K562 (cell line): ENCODE data around the gene MYL12A. TPM values are rescaled to one million over a fixed set of nuclear protein-coding genes. Genes with fewer than 3 reads are reported as not detected.

Experiments used
- CHD2 ChIP-seq: IDR thresholded peaks from 2 replicates; pipeline ENCODE4 v1.6.1; 2011; ENCODE audit warnings: low read depth, low read length
- COPS2 ChIP-seq: fragments of 450-650 bp; conservative IDR thresholded peaks from 2 replicates; pipeline ENCODE4 v1.6.1; 2016; ENCODE audit warnings: mild to moderate bottlenecking, moderate library complexity
- E2F5 ChIP-seq: sonication (generic); formaldehyde crosslinking; IDR thresholded peaks from 2 replicates; pipeline ENCODE4 v1.8.0; 2022; ENCODE audit warnings: mild to moderate bottlenecking, missing genetic modification reagents
- EP400 ChIP-seq: fragments of 450-650 bp; IDR thresholded peaks from 2 replicates; pipeline ENCODE4 v1.6.1; 2017; ENCODE audit warnings: antibody characterized with exemption, mild to moderate bottlenecking, moderate library complexity
- FOXA3 ChIP-seq, 2 experiments: fragments of 450-650 bp in 1 of 2; sonication (generic) in 1 of 2; formaldehyde crosslinking; IDR thresholded peaks in 1 of 2; conservative IDR thresholded peaks in 1 of 2; 2 replicates each; pipeline versions ENCODE4 v1.4.0 to v1.8.0; 2020 to 2022; ENCODE audit warnings: mild to moderate bottlenecking in 2 of 2, missing genetic modification reagents in 1 of 2
- HIVEP1 ChIP-seq: fragments of 250-450 bp; sonication (Bioruptor Pico); IDR thresholded peaks from 2 replicates; pipeline ENCODE4 v1.4.0; 2020; ENCODE audit warnings: mild to moderate bottlenecking
- HNRNPUL1 ChIP-seq: fragments of 200-400 bp; formaldehyde crosslinking; IDR thresholded peaks from 2 replicates; pipeline ENCODE4 v1.6.1; 2017; ENCODE audit warnings: low read length
- MAFG ChIP-seq: fragments of 450-650 bp; conservative IDR thresholded peaks from 2 replicates; pipeline ENCODE4 v1.6.1; 2016; ENCODE audit warnings: missing genetic modification characterization, missing compliant biosample characterization
- POLR2A ChIP-seq: fragments of 450-650 bp; conservative IDR thresholded peaks from 2 replicates; pipeline ENCODE4 v1.6.1; 2016
- SIN3A ChIP-seq, 2 experiments: fragments of 150-350 bp in 1 of 2; IDR thresholded peaks; 2 replicates each; pipeline ENCODE4 v1.6.1; 2011 to 2016; ENCODE audit warnings: borderline replicate concordance in 2 of 2, low read depth in 2 of 2, low read length in 2 of 2, mild to moderate bottlenecking in 2 of 2, moderate library complexity in 2 of 2; ENCODE audit not compliant: control insufficient read depth in 1 of 2
- SMAD2 ChIP-seq: fragments of 150-350 bp; IDR thresholded peaks from 2 replicates; pipeline ENCODE4 v1.6.1; 2014; ENCODE audit warnings: low read depth, mild to moderate bottlenecking, low read length
- SMAD3 ChIP-seq: fragments of 450-650 bp; formaldehyde crosslinking; conservative IDR thresholded peaks from 2 replicates; pipeline ENCODE4 v1.4.0; 2020; ENCODE audit warnings: mild to moderate bottlenecking
- SNRNP70 ChIP-seq: fragments of 200-400 bp; formaldehyde crosslinking; optimal IDR thresholded peaks from 2 replicates; pipeline ENCODE3; 2017; ENCODE audit warnings: low read depth, low read length
- XRCC4 ChIP-seq: IDR thresholded peaks from one replicate; pipeline ENCODE4 v1.6.1; 2011; ENCODE audit not compliant: insufficient read depth, insufficient read length; ENCODE audit errors: extremely low read depth
- ZNF445 ChIP-seq: fragments of 250-450 bp; sonication (Bioruptor Pico); IDR thresholded peaks from 2 replicates; pipeline ENCODE4 v1.4.0; 2020; ENCODE audit warnings: low read depth, mild to moderate bottlenecking, moderate library complexity
- ZNF764 ChIP-seq: fragments of 250-450 bp; sonication (Bioruptor Pico); IDR thresholded peaks from 2 replicates; pipeline ENCODE4 v1.4.0; 2020; ENCODE audit warnings: low read depth, mild to moderate bottlenecking, moderate library complexity
- polyA plus RNA-seq, 8 experiments: library from polyadenylated mRNA; depleted of rRNA in 4 of 8; stranded (reverse) in 5 of 8; unstranded in 3 of 8; fragments of >200 nt; fragmentation: Nextera tagmentation in 2 of 8; fragmentation: Illumina TruSeq in 1 of 8; extraction: Ambion mirVana in 2 of 8; extraction: Trizol in 1 of 8; gene quantifications; 2 replicates each; pipeline versions ENCODE4 v1.2.1 to v1.2.3, GENCODE V29; 2011 to 2014; ENCODE audit warnings: inconsistent platforms in 1 of 8, missing spikeins in 1 of 8
- total RNA-seq, 7 experiments: library from RNA; depleted of rRNA in 6 of 7; stranded (reverse); fragments of >200 nt in 6 of 7; fragmentation: Illumina TruSeq in 2 of 7; extraction: Trizol in 2 of 7; gene quantifications; 2 replicates each; pipeline versions ENCODE4 v1.2.1 to v1.2.3, GENCODE V29; 2011 to 2021; ENCODE audit warnings: low replicate concordance in 1 of 7
- TF ChIP-seq, protein P1 (sequence below): fragments of 250-450 bp; sonication (Bioruptor Pico); IDR thresholded peaks from 2 replicates; pipeline ENCODE4 v1.8.0; 2022; ENCODE audit warnings: inconsistent platforms, mild to moderate bottlenecking, moderate library complexity, borderline replicate concordance
- TF ChIP-seq, protein P2 (sequence below): sonication (generic); formaldehyde crosslinking; IDR thresholded peaks from 2 replicates; pipeline ENCODE4 v1.8.1; 2023; ENCODE audit warnings: missing genetic modification reagents, mild to moderate bottlenecking, borderline replicate concordance
- TF ChIP-seq, protein P3 (sequence below): IDR thresholded peaks from 3 replicates; pipeline ENCODE4 v1.6.1; 2011; ENCODE audit warnings: borderline replicate concordance, mild to moderate bottlenecking; ENCODE audit not compliant: insufficient read length, insufficient read depth

Gene MYL12A
- total and polyA plus RNA-seq, 9 of the 15 experiments (the other 6 are each of a cell fraction or from before 2014, with no cell fraction given), result 308 to 1,031 (median 559) TPM

DNA sequence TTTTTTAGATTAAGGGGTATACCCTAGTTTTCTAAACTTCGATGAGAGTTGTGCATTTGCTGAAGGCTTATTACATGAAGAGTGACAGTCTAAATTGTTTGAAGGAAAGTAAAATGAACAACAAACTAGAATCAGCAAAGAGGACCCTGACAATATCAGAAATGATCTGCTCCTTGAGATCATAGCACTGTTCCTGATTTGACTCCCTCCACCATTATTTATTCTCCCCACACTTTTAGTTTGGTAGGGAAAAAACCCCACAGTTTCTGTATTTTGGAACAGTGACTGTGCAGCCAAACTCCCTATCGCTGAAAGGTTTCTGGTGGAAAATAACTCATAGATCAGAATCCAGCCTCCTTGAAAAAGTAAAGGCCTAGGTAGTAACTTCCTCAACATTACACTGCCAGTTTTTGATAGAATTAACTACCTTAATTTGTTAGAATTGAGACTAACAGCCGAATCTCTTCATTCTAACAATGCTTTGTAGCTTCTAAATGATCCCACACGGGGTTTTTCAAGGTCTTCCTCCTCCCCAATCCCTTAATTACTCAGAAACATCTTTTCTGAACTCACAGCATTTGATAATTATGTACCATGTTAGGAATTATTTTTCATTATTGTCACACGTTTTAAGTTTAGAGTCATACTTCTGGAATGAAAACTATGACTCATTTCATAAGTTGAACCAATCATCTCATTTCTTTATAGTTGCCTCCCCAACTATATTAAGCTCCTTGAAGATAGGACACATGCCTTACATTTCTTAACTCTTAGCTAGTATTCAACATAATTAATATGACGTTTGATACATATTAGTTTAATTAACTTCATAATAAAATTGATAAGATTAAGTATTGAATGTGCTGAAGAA is 2.9 kb downstream of the MYL12A start (continued):
- TF ChIP-seq ZNF445 (CRISPR knock-in tag), result no peak
- TF ChIP-seq, protein P1, sequence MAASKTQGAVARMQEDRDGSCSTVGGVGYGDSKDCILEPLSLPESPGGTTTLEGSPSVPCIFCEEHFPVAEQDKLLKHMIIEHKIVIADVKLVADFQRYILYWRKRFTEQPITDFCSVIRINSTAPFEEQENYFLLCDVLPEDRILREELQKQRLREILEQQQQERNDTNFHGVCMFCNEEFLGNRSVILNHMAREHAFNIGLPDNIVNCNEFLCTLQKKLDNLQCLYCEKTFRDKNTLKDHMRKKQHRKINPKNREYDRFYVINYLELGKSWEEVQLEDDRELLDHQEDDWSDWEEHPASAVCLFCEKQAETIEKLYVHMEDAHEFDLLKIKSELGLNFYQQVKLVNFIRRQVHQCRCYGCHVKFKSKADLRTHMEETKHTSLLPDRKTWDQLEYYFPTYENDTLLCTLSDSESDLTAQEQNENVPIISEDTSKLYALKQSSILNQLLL (CRISPR knock-in tag), result no peak
- no peak for TF ChIP-seq EP400
- TF ChIP-seq, protein P2, sequence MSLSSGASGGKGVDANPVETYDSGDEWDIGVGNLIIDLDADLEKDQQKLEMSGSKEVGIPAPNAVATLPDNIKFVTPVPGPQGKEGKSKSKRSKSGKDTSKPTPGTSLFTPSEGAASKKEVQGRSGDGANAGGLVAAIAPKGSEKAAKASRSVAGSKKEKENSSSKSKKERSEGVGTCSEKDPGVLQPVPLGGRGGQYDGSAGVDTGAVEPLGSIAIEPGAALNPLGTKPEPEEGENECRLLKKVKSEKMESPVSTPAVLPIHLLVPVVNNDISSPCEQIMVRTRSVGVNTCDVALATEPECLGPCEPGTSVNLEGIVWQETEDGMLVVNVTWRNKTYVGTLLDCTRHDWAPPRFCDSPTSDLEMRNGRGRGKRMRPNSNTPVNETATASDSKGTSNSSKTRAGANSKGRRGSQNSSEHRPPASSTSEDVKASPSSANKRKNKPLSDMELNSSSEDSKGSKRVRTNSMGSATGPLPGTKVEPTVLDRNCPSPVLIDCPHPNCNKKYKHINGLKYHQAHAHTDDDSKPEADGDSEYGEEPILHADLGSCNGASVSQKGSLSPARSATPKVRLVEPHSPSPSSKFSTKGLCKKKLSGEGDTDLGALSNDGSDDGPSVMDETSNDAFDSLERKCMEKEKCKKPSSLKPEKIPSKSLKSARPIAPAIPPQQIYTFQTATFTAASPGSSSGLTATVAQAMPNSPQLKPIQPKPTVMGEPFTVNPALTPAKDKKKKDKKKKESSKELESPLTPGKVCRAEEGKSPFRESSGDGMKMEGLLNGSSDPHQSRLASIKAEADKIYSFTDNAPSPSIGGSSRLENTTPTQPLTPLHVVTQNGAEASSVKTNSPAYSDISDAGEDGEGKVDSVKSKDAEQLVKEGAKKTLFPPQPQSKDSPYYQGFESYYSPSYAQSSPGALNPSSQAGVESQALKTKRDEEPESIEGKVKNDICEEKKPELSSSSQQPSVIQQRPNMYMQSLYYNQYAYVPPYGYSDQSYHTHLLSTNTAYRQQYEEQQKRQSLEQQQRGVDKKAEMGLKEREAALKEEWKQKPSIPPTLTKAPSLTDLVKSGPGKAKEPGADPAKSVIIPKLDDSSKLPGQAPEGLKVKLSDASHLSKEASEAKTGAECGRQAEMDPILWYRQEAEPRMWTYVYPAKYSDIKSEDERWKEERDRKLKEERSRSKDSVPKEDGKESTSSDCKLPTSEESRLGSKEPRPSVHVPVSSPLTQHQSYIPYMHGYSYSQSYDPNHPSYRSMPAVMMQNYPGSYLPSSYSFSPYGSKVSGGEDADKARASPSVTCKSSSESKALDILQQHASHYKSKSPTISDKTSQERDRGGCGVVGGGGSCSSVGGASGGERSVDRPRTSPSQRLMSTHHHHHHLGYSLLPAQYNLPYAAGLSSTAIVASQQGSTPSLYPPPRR (CRISPR knock-in tag), result no peak
- TF ChIP-seq XRCC4, result no peak
- TF ChIP-seq SIN3A (IDR thresholded peaks at IDR 0.05; ENCODE audit: borderline replicate concordance in 2 of 2, control insufficient read depth in 1 of 2, low read depth in 2 of 2, low read length in 2 of 2), result peak in 1 of 2 experiments; percentile 24; a peak in 1 of 4 replicates
- TF ChIP-seq FOXA3 (CRISPR knock-in tag; conservative IDR thresholded peaks at IDR 0.05 in 1 of 2, IDR thresholded peaks at IDR 0.05 in 1 of 2), result no peak
- TF ChIP-seq HIVEP1 (CRISPR knock-in tag), result no peak
- no peak for TF ChIP-seq SMAD3 (CRISPR knock-in tag)
- peak; percentile 77 for TF ChIP-seq POLR2A
- TF ChIP-seq CHD2, result no peak
- no peak for TF ChIP-seq COPS2
- TF ChIP-seq E2F5 (CRISPR knock-in tag), result 0 out of 2 replicates have a peak, but pooled peaks have one; percentile 23
- no peak for TF ChIP-seq HNRNPUL1
- no peak for TF ChIP-seq SMAD2
- no peak for TF ChIP-seq SNRNP70
- TF ChIP-seq, protein P3, sequence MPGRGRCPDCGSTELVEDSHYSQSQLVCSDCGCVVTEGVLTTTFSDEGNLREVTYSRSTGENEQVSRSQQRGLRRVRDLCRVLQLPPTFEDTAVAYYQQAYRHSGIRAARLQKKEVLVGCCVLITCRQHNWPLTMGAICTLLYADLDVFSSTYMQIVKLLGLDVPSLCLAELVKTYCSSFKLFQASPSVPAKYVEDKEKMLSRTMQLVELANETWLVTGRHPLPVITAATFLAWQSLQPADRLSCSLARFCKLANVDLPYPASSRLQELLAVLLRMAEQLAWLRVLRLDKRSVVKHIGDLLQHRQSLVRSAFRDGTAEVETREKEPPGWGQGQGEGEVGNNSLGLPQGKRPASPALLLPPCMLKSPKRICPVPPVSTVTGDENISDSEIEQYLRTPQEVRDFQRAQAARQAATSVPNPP, result no peak
- TF ChIP-seq MAFG (tag), result no peak
- no peak for TF ChIP-seq ZNF764
